Fibroblast of lung (primary cell): ENCODE measurements around the gene PVR.

Source experiments
- EZH2 ChIP-seq: IDR thresholded peaks from 2 replicates; pipeline ENCODE4 v1.5.1; 2012; ENCODE audit warnings: low read length, control low read depth, mild to moderate bottlenecking; ENCODE audit errors: missing control alignments
- TF ChIP-seq, protein P1 (sequence below), 2 donors: IDR thresholded peaks in 1 of 2; conservative IDR thresholded peaks in 1 of 2; 1 replicate in 1 of 2; 2 replicates in 1 of 2; pipeline ENCODE4 v1.5.1; 2011 to 2012; ENCODE audit warnings: low read length in 2 of 2, control low read depth in 1 of 2, inconsistent platforms in 1 of 2, low read depth in 1 of 2, mild to moderate bottlenecking in 1 of 2

GRCh38 chr19:44607917-44608316, 35.8 kb upstream of the PVR start:
- TF ChIP-seq EZH2: no peak
- TF ChIP-seq, protein P1, sequence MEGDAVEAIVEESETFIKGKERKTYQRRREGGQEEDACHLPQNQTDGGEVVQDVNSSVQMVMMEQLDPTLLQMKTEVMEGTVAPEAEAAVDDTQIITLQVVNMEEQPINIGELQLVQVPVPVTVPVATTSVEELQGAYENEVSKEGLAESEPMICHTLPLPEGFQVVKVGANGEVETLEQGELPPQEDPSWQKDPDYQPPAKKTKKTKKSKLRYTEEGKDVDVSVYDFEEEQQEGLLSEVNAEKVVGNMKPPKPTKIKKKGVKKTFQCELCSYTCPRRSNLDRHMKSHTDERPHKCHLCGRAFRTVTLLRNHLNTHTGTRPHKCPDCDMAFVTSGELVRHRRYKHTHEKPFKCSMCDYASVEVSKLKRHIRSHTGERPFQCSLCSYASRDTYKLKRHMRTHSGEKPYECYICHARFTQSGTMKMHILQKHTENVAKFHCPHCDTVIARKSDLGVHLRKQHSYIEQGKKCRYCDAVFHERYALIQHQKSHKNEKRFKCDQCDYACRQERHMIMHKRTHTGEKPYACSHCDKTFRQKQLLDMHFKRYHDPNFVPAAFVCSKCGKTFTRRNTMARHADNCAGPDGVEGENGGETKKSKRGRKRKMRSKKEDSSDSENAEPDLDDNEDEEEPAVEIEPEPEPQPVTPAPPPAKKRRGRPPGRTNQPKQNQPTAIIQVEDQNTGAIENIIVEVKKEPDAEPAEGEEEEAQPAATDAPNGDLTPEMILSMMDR (conservative IDR thresholded peaks at IDR 0.05 in 1 of 2, IDR thresholded peaks at IDR 0.05 in 1 of 2; ENCODE audit: low read depth in 1 of 2, low read length in 2 of 2): no peak
